Neural progenitor cell (in vitro differentiated cells): ENCODE data around the gene NDUFAF2. TPM values are rescaled to one million over a fixed set of nuclear protein-coding genes. Genes with fewer than 3 reads are reported as not detected.

Experiments
- DNase-seq: peaks from one replicate; pipeline ENCODE4 v3.0.0-alpha.2; 2016; ENCODE audit warnings: low spot score
- H2AFZ ChIP-seq: fragments of 200-600 bp; sonication (generic); replicated peaks from 2 replicates; pipeline ENCODE4 v1.6.1; 2016; ENCODE audit warnings: antibody characterized with exemption
- H3F3A ChIP-seq: fragments of 200-600 bp; sonication (generic); 2 replicates; pipeline ENCODE4 v1.6.1; 2016; ENCODE audit warnings: antibody characterized with exemption, low read depth
- H3K27ac ChIP-seq: fragments of 200-600 bp; sonication (generic); 2 replicates; pipeline ENCODE4 v1.5.1; 2016; ENCODE audit warnings: mild to moderate bottlenecking
- H3K27me3 ChIP-seq: fragments of 200-600 bp; sonication (generic); 2 replicates; pipeline ENCODE4 v1.6.1; 2016; ENCODE audit warnings: mild to moderate bottlenecking, moderate library complexity
- H3K36me3 ChIP-seq: fragments of 200-600 bp; sonication (generic); 2 replicates; pipeline ENCODE4 v1.5.1; 2016
- H3K4me1 ChIP-seq: fragments of 200-600 bp; sonication (generic); 2 replicates; pipeline ENCODE4 v1.6.1; 2016; ENCODE audit warnings: mixed run types
- H3K4me2 ChIP-seq: fragments of 200-600 bp; sonication (generic); 2 replicates; pipeline ENCODE4 v1.6.1; 2016
- H3K4me3 ChIP-seq: fragments of 200-600 bp; sonication (generic); 2 replicates; pipeline ENCODE4 v1.5.1; 2016
- H3K79me2 ChIP-seq: fragments of 200-600 bp; sonication (generic); 2 replicates; pipeline ENCODE4 v1.6.1; 2016; ENCODE audit warnings: low read depth
- H3K9ac ChIP-seq: fragments of 200-600 bp; sonication (generic); 2 replicates; pipeline ENCODE4 v1.6.1; 2016
- H3K9me3 ChIP-seq: fragments of 200-600 bp; sonication (generic); 2 replicates; pipeline ENCODE4 v1.5.1; 2016; ENCODE audit warnings: low read depth
- H4K20me1 ChIP-seq: fragments of 200-600 bp; sonication (generic); 2 replicates; pipeline ENCODE4 v1.6.1; 2016; ENCODE audit warnings: low read depth
- H3K27ac Mint-ChIP-seq: 3 replicates; pipeline ENCODE4 v1.8.0; 2021; ENCODE audit warnings: mixed read lengths
- H3K27me3 Mint-ChIP-seq: 2 replicates; pipeline ENCODE4 v1.8.0; 2022; ENCODE audit warnings: low read depth, mild to moderate bottlenecking, inconsistent platforms, moderate library complexity, mixed read lengths; ENCODE audit not compliant: insufficient read depth
- H3K36me3 Mint-ChIP-seq: 3 replicates; pipeline ENCODE4 v1.8.0; 2021; ENCODE audit warnings: mixed read lengths
- H3K4me1 Mint-ChIP-seq: 3 replicates; pipeline ENCODE4 v1.8.0; 2021; ENCODE audit warnings: mixed read lengths
- H3K4me3 Mint-ChIP-seq: 3 replicates; pipeline ENCODE4 v1.8.0; 2021; ENCODE audit warnings: mild to moderate bottlenecking, moderate library complexity, mixed read lengths
- H3K9me3 Mint-ChIP-seq: 3 replicates; pipeline ENCODE4 v1.8.0; 2020; ENCODE audit warnings: mixed read lengths
- EZH2 ChIP-seq: fragments of 200-600 bp; sonication (generic); IDR thresholded peaks from 2 replicates; pipeline ENCODE4 v1.6.1; 2017; ENCODE audit warnings: antibody characterized with exemption, mild to moderate bottlenecking, moderate library complexity
- EZH2phosphoT487 ChIP-seq: fragments of 200-600 bp; sonication (generic); IDR thresholded peaks from 2 replicates; pipeline ENCODE4 v1.6.1; 2017; ENCODE audit warnings: antibody characterized with exemption
- total RNA-seq: library from RNA; depleted of rRNA; stranded (reverse); fragments of >200 nt; gene quantifications from 2 replicates; pipeline ENCODE4 v1.2.3, GENCODE V29; 2015; ENCODE audit warnings: low replicate concordance
- TF ChIP-seq, protein P1 (sequence below): fragments of 200-600 bp; sonication (generic); IDR thresholded peaks from 2 replicates; pipeline ENCODE4 v1.5.1; 2017; ENCODE audit warnings: antibody characterized with exemption, mild to moderate bottlenecking

The NDUFAF2 gene
- total RNA-seq, 1 donor from 2014 or later = 42.1 TPM

DNA sequence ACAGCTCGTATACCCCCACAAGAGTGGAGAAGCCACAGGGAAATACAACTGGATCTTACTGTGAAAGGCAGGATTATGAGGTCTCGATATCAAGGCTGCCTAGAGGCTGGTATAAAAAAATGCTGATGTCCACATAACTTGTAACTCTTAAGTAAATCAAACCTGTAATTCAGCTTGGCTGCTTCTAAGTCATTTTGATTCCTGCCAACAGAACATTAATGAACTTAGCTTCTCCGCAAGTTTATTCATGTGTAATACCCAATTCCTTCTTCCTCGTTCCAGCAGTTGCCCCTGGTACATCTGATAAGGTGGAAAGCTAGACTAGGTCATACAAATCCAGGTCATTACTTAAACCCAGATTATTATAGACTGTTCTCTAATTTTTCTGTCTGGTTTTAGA lies 233.7 kb downstream of the NDUFAF2 start:
- H3K27me3 Mint-ChIP-seq = peaks cover 2% of the 10 kb centered on the region
- Histone ChIP-seq H3K9ac (no peak overlapping the region), H4K20me1 (no peaks in the 10 kb centered on the region), H3F3A (no peaks in the 10 kb centered on the region), H3K27me3 (no peaks in the 10 kb centered on the region), H2AFZ (no peak overlapping the region), H3K27ac (no peak overlapping the region), H3K4me1 (no peaks in the 10 kb centered on the region), H3K4me3 (no peak overlapping the region), H3K79me2 (no peaks in the 10 kb centered on the region), H3K4me2 (no peak overlapping the region), H3K36me3 (no peaks in the 10 kb centered on the region), H3K9me3 (no peaks in the 10 kb centered on the region)
- no peak overlapping the region for H3K4me3 Mint-ChIP-seq
- no peak for DNase-seq
- no peaks in the 10 kb centered on the region for H3K36me3 Mint-ChIP-seq
- H3K27ac Mint-ChIP-seq = no peak overlapping the region
- no peaks in the 10 kb centered on the region for H3K4me1 Mint-ChIP-seq
- no peaks in the 10 kb centered on the region for H3K9me3 Mint-ChIP-seq
- TF ChIP-seq EZH2phosphoT487 = no peak
- TF ChIP-seq, protein P1, sequence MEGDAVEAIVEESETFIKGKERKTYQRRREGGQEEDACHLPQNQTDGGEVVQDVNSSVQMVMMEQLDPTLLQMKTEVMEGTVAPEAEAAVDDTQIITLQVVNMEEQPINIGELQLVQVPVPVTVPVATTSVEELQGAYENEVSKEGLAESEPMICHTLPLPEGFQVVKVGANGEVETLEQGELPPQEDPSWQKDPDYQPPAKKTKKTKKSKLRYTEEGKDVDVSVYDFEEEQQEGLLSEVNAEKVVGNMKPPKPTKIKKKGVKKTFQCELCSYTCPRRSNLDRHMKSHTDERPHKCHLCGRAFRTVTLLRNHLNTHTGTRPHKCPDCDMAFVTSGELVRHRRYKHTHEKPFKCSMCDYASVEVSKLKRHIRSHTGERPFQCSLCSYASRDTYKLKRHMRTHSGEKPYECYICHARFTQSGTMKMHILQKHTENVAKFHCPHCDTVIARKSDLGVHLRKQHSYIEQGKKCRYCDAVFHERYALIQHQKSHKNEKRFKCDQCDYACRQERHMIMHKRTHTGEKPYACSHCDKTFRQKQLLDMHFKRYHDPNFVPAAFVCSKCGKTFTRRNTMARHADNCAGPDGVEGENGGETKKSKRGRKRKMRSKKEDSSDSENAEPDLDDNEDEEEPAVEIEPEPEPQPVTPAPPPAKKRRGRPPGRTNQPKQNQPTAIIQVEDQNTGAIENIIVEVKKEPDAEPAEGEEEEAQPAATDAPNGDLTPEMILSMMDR = no peak
- no peak for TF ChIP-seq EZH2

DNA sequence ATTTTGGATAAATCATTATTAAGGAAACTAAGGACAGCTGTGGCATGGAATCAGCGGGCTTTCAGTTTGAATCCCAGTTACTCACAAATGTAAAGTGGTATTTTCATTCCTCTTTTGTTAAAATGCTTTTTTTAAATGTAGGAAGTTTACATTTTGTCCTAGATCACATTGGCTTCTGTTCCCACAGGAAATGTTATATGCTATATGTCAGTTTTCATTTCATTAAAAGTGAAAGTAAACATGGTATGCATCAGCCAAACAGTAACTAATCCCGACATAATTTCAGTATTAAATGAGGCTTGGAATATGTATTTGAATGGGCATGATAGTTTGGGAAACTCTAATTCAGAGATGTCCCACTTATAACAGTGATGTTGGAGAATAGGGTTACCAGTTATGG lies 235.9 kb downstream of the NDUFAF2 start:
- Mint-ChIP-seq H3K4me1 (no peaks in the 10 kb centered on the region), H3K36me3 (no peaks in the 10 kb centered on the region), H3K9me3 (no peaks in the 10 kb centered on the region), H3K27me3 (no peaks in the 10 kb centered on the region), H3K4me3 (no peak overlapping the region), H3K27ac (no peak overlapping the region)
- no peak for TF ChIP-seq EZH2phosphoT487
- Histone ChIP-seq H3K4me2 (no peak overlapping the region), H3K9ac (no peak overlapping the region), H3K4me3 (no peak overlapping the region), H3K4me1 (no peaks in the 10 kb centered on the region), H3K9me3 (no peaks in the 10 kb centered on the region), H3K27ac (no peak overlapping the region), H2AFZ (no peak overlapping the region), H3F3A (no peaks in the 10 kb centered on the region), H3K79me2 (no peaks in the 10 kb centered on the region), H3K36me3 (no peaks in the 10 kb centered on the region), H3K27me3 (no peaks in the 10 kb centered on the region), H4K20me1 (no peaks in the 10 kb centered on the region)
- no peak for DNase-seq

DNA sequence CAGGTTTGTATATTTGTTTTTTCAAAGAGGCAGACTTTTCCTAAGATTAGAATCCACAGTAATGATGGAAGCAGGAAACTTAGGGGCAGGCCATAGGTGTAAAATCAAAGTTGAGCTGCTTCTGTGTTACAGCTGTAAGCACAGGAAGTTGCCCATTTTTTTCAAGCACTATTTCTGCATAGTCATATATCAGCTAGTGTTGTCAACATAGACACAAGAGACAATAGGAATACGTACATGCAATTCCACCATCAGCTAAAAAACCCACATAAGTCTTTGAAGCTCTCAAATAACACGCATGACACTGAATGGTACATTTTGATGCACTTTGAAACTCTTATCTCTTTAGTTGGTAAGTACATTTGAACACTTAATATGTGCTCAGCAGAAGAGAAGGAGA lies 237.4 kb downstream of the NDUFAF2 start:
- Histone ChIP-seq H3K36me3 (no peaks in the 10 kb centered on the region), H3K27ac (no peak overlapping the region), H3K4me3 (no peak overlapping the region), H3K9ac (no peak overlapping the region), H3F3A (no peaks in the 10 kb centered on the region), H4K20me1 (no peaks in the 10 kb centered on the region), H3K4me2 (no peak overlapping the region), H3K79me2 (no peaks in the 10 kb centered on the region), H3K4me1 (no peaks in the 10 kb centered on the region), H3K9me3 (no peaks in the 10 kb centered on the region), H3K27me3 (no peaks in the 10 kb centered on the region), H2AFZ (no peak overlapping the region)
- H3K27me3 Mint-ChIP-seq = no peaks in the 10 kb centered on the region
- H3K27ac Mint-ChIP-seq = no peak overlapping the region
- no peaks in the 10 kb centered on the region for H3K9me3 Mint-ChIP-seq
- TF ChIP-seq, protein P1 = no peak
- TF ChIP-seq EZH2 (no peak), EZH2phosphoT487 (no peak)
- no peak overlapping the region for H3K4me3 Mint-ChIP-seq
- H3K4me1 Mint-ChIP-seq = no peaks in the 10 kb centered on the region
- no peaks in the 10 kb centered on the region for H3K36me3 Mint-ChIP-seq
- no peak for DNase-seq

DNA sequence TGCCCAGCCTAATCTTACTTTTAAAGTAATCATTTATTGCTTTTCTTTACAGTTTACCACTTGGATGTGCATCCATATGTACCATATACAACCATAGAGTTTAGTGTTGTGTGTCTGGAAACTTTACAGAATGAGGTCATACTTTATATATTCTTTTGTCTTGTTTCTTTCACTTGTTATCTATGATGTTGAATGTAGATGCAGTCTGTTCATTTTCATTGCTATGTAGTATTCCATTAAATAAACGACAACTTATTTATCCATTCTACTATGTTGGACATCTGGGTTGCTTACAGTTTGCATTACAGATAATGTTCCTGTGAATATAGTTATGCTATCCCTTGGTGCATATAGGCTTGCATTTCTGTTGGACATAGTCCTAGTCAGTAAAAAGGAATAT lies 238.5 kb downstream of the NDUFAF2 start:
- Histone ChIP-seq H3K27me3 (no peaks in the 10 kb centered on the region), H3K4me2 (no peak overlapping the region)
- H3K27me3 Mint-ChIP-seq = no peaks in the 10 kb centered on the region

More for the DNA sequence above, 238.5 kb downstream of the NDUFAF2 start:
- H3K79me2 ChIP-seq = no peaks in the 10 kb centered on the region
- H3K4me3 Mint-ChIP-seq = no peak overlapping the region
- no peak for TF ChIP-seq EZH2phosphoT487
- no peak for TF ChIP-seq EZH2
- TF ChIP-seq, protein P1 = no peak
- H3K27ac Mint-ChIP-seq = no peak overlapping the region
- H3K9me3 Mint-ChIP-seq = no peaks in the 10 kb centered on the region
- no peak for DNase-seq
- no peak overlapping the region for H3K4me3 ChIP-seq
- H3K36me3 Mint-ChIP-seq = no peaks in the 10 kb centered on the region
- H3K27ac ChIP-seq = no peak overlapping the region
- H3K4me1 ChIP-seq = no peaks in the 10 kb centered on the region
- no peaks in the 10 kb centered on the region for H3K4me1 Mint-ChIP-seq
- no peak overlapping the region for H2AFZ ChIP-seq
- no peaks in the 10 kb centered on the region for H3K9me3 ChIP-seq
- H3K9ac ChIP-seq = no peak overlapping the region
- no peaks in the 10 kb centered on the region for H3F3A ChIP-seq
- no peaks in the 10 kb centered on the region for H3K36me3 ChIP-seq
- no peaks in the 10 kb centered on the region for H4K20me1 ChIP-seq
